ENCODE data around the gene PRR33.

PRR33 gene

GRCh38 chr11:1860108-1860507, 31.6 kb downstream of the PRR33 start:
- Histone ChIP-seq H3K79me2 (ENCODE audit: insufficient read depth, low read length) (no peaks in the 10 kb centered on the region), H3K4me3 (ENCODE audit: low read depth in 1 of 2, low read length in 2 of 2) (no peak overlapping the region), H3K4me2 (ENCODE audit: insufficient read depth, low read length) (no peak overlapping the region), H3K27ac (ENCODE audit: low read length) (no peak overlapping the region), H4K20me1 (ENCODE audit: insufficient read depth, low read length) (peaks cover 11% of the 10 kb centered on the region), H2AFZ (ENCODE audit: low read depth, low read length) (no peak overlapping the region), H3K9me3 (ENCODE audit: insufficient read depth, low read length, severe bottlenecking) (no peaks in the 10 kb centered on the region), H3K27me3 (ENCODE audit: insufficient read depth, low read length, poor library complexity) (no peaks in the 10 kb centered on the region), H3K9ac (ENCODE audit: low read depth, low read length) (no peak overlapping the region), H3K36me3 (ENCODE audit: insufficient read depth, low read length) (no peaks in the 10 kb centered on the region), H3K4me1 (ENCODE audit: insufficient read depth, low read length) (no peaks in the 10 kb centered on the region)
- TF ChIP-seq EZH2 (IDR thresholded peaks at IDR 0.05; ENCODE audit: borderline replicate concordance, low read depth, low read length, severe bottlenecking), result no peak
- TF ChIP-seq CTCF (IDR thresholded peaks at IDR 0.05; ENCODE audit: borderline replicate concordance, extremely low read depth, low read length, poor library complexity, severe bottlenecking), result no peak
- ATAC-seq (ENCODE audit: insufficient read depth, low read depth) (no peak), DNase-seq (no peak)

GRCh38 chr11:1859004-1859403, 32.7 kb downstream of the PRR33 start:
- Histone ChIP-seq H3K4me1 (ENCODE audit: insufficient read depth, low read length) (no peaks in the 10 kb centered on the region), H4K20me1 (ENCODE audit: insufficient read depth, low read length) (peaks cover 11% of the 10 kb centered on the region), H3K27ac (ENCODE audit: low read length) (no peak overlapping the region), H3K27me3 (ENCODE audit: insufficient read depth, low read length, poor library complexity) (no peaks in the 10 kb centered on the region), H3K4me3 (ENCODE audit: low read depth in 1 of 2, low read length in 2 of 2) (no peak overlapping the region), H3K79me2 (ENCODE audit: insufficient read depth, low read length) (no peaks in the 10 kb centered on the region; the same call in 1 of the 2 replicates), H2AFZ (ENCODE audit: low read depth, low read length) (no peak overlapping the region), H3K9me3 (ENCODE audit: insufficient read depth, low read length, severe bottlenecking) (no peaks in the 10 kb centered on the region), H3K4me2 (ENCODE audit: insufficient read depth, low read length) (no peak overlapping the region), H3K9ac (ENCODE audit: low read depth, low read length) (no peak overlapping the region), H3K36me3 (ENCODE audit: insufficient read depth, low read length) (no peaks in the 10 kb centered on the region)
- ATAC-seq (ENCODE audit: insufficient read depth, low read depth) (no peak), DNase-seq (no peak)
- TF ChIP-seq CTCF (IDR thresholded peaks at IDR 0.05; ENCODE audit: borderline replicate concordance, extremely low read depth, low read length, poor library complexity, severe bottlenecking), result no peak
- TF ChIP-seq EZH2 (IDR thresholded peaks at IDR 0.05; ENCODE audit: borderline replicate concordance, low read depth, low read length, severe bottlenecking), result no peak

GRCh38 chr11:1858576-1858975, 33.1 kb downstream of the PRR33 start:
- Histone ChIP-seq H3K9ac (ENCODE audit: low read depth, low read length) (no peak overlapping the region), H2AFZ (ENCODE audit: low read depth, low read length) (no peak overlapping the region), H3K9me3 (ENCODE audit: insufficient read depth, low read length, severe bottlenecking) (no peaks in the 10 kb centered on the region), H4K20me1 (ENCODE audit: insufficient read depth, low read length) (peaks cover 11% of the 10 kb centered on the region), H3K4me2 (ENCODE audit: insufficient read depth, low read length) (no peak overlapping the region), H3K79me2 (ENCODE audit: insufficient read depth, low read length) (no peaks in the 10 kb centered on the region; the same call in 1 of the 2 replicates), H3K4me1 (ENCODE audit: insufficient read depth, low read length) (peaks cover 4% of the 10 kb centered on the region), H3K4me3 (ENCODE audit: low read depth in 1 of 2, low read length in 2 of 2) (no peak overlapping the region), H3K36me3 (ENCODE audit: insufficient read depth, low read length) (no peaks in the 10 kb centered on the region; the same call in 1 of the 2 replicates), H3K27me3 (ENCODE audit: insufficient read depth, low read length, poor library complexity) (no peaks in the 10 kb centered on the region), H3K27ac (ENCODE audit: low read length) (no peak overlapping the region)
- ATAC-seq (ENCODE audit: insufficient read depth, low read depth) (no peak), DNase-seq (no peak)
- no peak for TF ChIP-seq EZH2 (IDR thresholded peaks at IDR 0.05; ENCODE audit: borderline replicate concordance, low read depth, low read length, severe bottlenecking)
- TF ChIP-seq CTCF (IDR thresholded peaks at IDR 0.05; ENCODE audit: borderline replicate concordance, extremely low read depth, low read length, poor library complexity, severe bottlenecking), result no peak

GRCh38 chr11:1858154-1858553, 33.5 kb downstream of the PRR33 start:
- H3K4me3 ChIP-seq (ENCODE audit: low read depth in 1 of 2, low read length in 2 of 2), result no peak overlapping the region
- H3K9ac ChIP-seq (ENCODE audit: low read depth, low read length), result no peak overlapping the region
- H3K79me2 ChIP-seq (ENCODE audit: insufficient read depth, low read length), result peaks cover 2% of the 10 kb centered on the region; the same call in 1 of the 2 replicates
- no peak for ATAC-seq (ENCODE audit: insufficient read depth, low read depth)
- H3K9me3 ChIP-seq (ENCODE audit: insufficient read depth, low read length, severe bottlenecking), result no peaks in the 10 kb centered on the region
- H4K20me1 ChIP-seq (ENCODE audit: insufficient read depth, low read length), result peaks cover 8% of the 10 kb centered on the region
- no peak overlapping the region for H3K27ac ChIP-seq (ENCODE audit: low read length)
- no peak overlapping the region for H2AFZ ChIP-seq (ENCODE audit: low read depth, low read length)
- H3K4me2 ChIP-seq (ENCODE audit: insufficient read depth, low read length), result no peak overlapping the region
- no peak for DNase-seq
- no peaks in the 10 kb centered on the region; the same call in 1 of the 2 replicates for H3K36me3 ChIP-seq (ENCODE audit: insufficient read depth, low read length)
- TF ChIP-seq EZH2 (IDR thresholded peaks at IDR 0.05; ENCODE audit: borderline replicate concordance, low read depth, low read length, severe bottlenecking) (no peak), CTCF (IDR thresholded peaks at IDR 0.05; ENCODE audit: borderline replicate concordance, extremely low read depth, low read length, poor library complexity, severe bottlenecking) (no peak)
- peaks cover 8% of the 10 kb centered on the region for H3K4me1 ChIP-seq (ENCODE audit: insufficient read depth, low read length)
- H3K27me3 ChIP-seq (ENCODE audit: insufficient read depth, low read length, poor library complexity), result no peaks in the 10 kb centered on the region

Data from DND-41 (cell line).